HL-60 (cell line): ENCODE measurements around the gene MIAT.

ENCODE experiments used
- DNase-seq, 2 experiments: peaks; one replicate each; pipeline ENCODE4 v3.0.0-alpha.2; 2010 to 2020; ENCODE audit warnings: low read depth in 1 of 2, low spot score in 1 of 2
- H3K27ac ChIP-seq: fragments of 250-450 bp; sonication (Bioruptor Pico); replicated peaks from 2 replicates; pipeline ENCODE4 v1.5.1; 2020; ENCODE audit warnings: mild to moderate bottlenecking, moderate library complexity
- H3K27me3 ChIP-seq: fragments of 250-450 bp; sonication (Bioruptor Pico); 2 replicates; pipeline ENCODE4 v1.5.1; 2021; ENCODE audit warnings: mild to moderate bottlenecking, moderate library complexity; ENCODE audit not compliant: insufficient read depth, poor library complexity, severe bottlenecking
- H3K4me3 ChIP-seq: replicated peaks from 2 replicates; pipeline ENCODE4 v1.5.1; 2011; ENCODE audit warnings: mild to moderate bottlenecking, control low read depth, low read length; ENCODE audit not compliant: insufficient read depth
- CTCF ChIP-seq: IDR thresholded peaks from one replicate; pipeline ENCODE4 v1.5.1; 2011; ENCODE audit warnings: low read length, control low read depth, inconsistent platforms; ENCODE audit not compliant: insufficient read depth
- GABPA ChIP-seq: IDR thresholded peaks from 2 replicates; pipeline ENCODE4 v1.6.1; 2012; ENCODE audit warnings: low read depth
- POLR2AphosphoS5 ChIP-seq: IDR thresholded peaks from 2 replicates; pipeline ENCODE4 v1.6.1; 2012; ENCODE audit warnings: low read depth
- REST ChIP-seq: IDR thresholded peaks from 2 replicates; pipeline ENCODE4 v1.6.1; 2012; ENCODE audit warnings: low read depth; ENCODE audit not compliant: insufficient replicate concordance
- SPI1 ChIP-seq: IDR thresholded peaks from 2 replicates; pipeline ENCODE4 v1.6.1; 2012; ENCODE audit warnings: low read depth, mild to moderate bottlenecking, borderline replicate concordance

Gene MIAT

GRCh38 chr22:26660961-26661578 is 3.7 kb downstream of the MIAT start:
- Histone ChIP-seq H3K4me3 (no peak overlapping the region), H3K27ac (peak overlapping the region; percentile 16; the same call in 1 of the 2 replicates), H3K27me3 (peaks cover 13% of the 10 kb centered on the region)
- no peak for TF ChIP-seq POLR2AphosphoS5
- TF ChIP-seq SPI1: no peak
- TF ChIP-seq REST: no peak
- no peak for TF ChIP-seq GABPA
- no peak for TF ChIP-seq CTCF
- DNase-seq: no peak

- H3K27ac ChIP-seq: no peak overlapping the region
- TF ChIP-seq CTCF (no peak), SPI1 (no peak), GABPA (no peak), POLR2AphosphoS5 (no peak), REST (no peak)
- H3K27me3 ChIP-seq: peaks cover 8% of the 10 kb centered on the region
- no peak overlapping the region for H3K4me3 ChIP-seq
- DNase-seq: no peak
Measured at GRCh38 chr22:26662160-26662559, 4.8 kb downstream of the MIAT start.

- H3K27ac ChIP-seq: no peak overlapping the region
- DNase-seq: no peak
- H3K4me3 ChIP-seq: no peak overlapping the region
- no peaks in the 10 kb centered on the region for H3K27me3 ChIP-seq
- TF ChIP-seq GABPA: no peak
- TF ChIP-seq POLR2AphosphoS5: no peak
Measured at GRCh38 chr22:26663374-26663923, 6.1 kb downstream of the MIAT start.

GRCh38 chr22:26665813-26666231 is 8.4 kb downstream of the MIAT start:
- no peak for DNase-seq
- H3K27ac ChIP-seq: no peak overlapping the region

More at GRCh38 chr22:26665813-26666231, 8.4 kb downstream of the MIAT start:
- TF ChIP-seq SPI1: no peak
- TF ChIP-seq POLR2AphosphoS5: no peak
- TF ChIP-seq CTCF: no peak
- TF ChIP-seq GABPA: no peak
- TF ChIP-seq REST: no peak
- H3K27me3 ChIP-seq: no peaks in the 10 kb centered on the region
- H3K4me3 ChIP-seq: no peak overlapping the region
